Measurements from ENCODE around the gene MEX3C. TPM values are rescaled to one million over a fixed set of nuclear protein-coding genes. Genes with fewer than 3 reads are reported as not detected.

The MEX3C gene
- polyA plus RNA-seq, 1 donor from 2014 or later = 58.6 TPM

DNA sequence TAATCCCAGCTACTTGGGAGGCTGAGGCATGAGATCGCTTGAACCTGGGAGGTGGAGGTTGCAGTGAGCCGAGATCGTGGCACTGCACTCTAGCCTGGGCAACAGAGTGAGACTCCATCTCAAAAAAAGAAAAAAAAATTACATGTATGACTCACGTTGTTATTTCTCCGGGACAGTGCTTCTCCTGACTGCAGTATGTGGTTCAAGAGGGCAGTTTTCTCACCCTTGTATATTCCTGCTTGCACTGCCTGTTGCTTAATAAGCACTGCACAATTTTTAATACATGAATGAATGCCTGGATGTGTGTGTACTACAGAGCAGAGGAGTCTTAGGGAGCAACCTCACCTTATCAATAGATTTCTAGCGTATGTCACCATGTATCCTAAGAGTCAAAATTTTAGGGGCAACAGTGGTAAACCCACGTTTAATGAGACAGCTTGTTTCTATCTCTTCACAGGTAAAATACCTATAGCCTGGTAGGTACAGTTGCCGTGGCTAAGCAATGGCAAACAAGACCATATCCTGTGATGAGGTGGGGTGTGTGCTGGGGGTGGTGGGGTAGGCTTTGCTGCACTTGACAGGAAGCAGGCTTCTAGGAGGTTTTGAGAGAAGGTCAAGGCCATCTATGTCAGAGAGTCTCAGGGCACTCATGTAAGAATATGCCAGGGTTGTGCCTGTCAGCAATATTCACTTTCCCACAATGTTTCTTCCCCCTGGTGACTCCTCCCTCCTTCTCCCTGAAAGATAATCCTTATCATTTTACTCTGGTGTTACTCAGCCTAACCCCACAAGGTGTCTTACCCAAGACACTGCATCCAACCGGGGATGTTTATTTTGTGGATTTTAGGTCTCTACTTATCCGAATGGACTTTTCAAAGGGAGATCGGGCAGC, 36.9 kb upstream of the MEX3C start:
- no peak overlapping the region for H3K27ac ChIP-seq (ENCODE audit: low read length)

DNA sequence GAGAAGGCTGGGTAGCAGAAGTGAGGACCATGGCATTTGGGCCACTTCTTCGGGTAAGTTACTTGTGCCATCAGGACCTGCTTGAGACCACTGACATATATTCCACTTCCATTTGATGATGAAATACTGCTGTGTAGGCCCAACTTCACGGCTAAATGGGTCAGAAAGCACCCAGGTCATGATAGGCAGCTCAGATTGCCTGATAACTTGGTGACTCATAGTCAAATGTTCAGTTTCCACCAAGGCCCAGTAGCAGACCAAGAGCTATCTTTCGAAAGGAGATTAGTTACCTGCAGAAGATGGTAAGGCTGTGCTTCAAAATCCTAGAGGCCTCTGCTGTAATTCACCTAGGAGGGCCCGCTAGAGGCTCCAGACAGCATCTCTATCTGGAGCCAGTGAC, 31.8 kb upstream of the MEX3C start:
- TF ChIP-seq, protein P1, sequence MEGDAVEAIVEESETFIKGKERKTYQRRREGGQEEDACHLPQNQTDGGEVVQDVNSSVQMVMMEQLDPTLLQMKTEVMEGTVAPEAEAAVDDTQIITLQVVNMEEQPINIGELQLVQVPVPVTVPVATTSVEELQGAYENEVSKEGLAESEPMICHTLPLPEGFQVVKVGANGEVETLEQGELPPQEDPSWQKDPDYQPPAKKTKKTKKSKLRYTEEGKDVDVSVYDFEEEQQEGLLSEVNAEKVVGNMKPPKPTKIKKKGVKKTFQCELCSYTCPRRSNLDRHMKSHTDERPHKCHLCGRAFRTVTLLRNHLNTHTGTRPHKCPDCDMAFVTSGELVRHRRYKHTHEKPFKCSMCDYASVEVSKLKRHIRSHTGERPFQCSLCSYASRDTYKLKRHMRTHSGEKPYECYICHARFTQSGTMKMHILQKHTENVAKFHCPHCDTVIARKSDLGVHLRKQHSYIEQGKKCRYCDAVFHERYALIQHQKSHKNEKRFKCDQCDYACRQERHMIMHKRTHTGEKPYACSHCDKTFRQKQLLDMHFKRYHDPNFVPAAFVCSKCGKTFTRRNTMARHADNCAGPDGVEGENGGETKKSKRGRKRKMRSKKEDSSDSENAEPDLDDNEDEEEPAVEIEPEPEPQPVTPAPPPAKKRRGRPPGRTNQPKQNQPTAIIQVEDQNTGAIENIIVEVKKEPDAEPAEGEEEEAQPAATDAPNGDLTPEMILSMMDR (IDR thresholded peaks at IDR 0.05; ENCODE audit: poor library complexity, severe bottlenecking) = no peak
- TF ChIP-seq MXI1 (conservative IDR thresholded peaks at IDR 0.05; ENCODE audit: poor library complexity, severe bottlenecking) = no peak
- no peak for TF ChIP-seq RAD21 (conservative IDR thresholded peaks at IDR 0.05)
- TF ChIP-seq POLR2AphosphoS5 (IDR thresholded peaks at IDR 0.05) = no peak
- TF ChIP-seq SMC3 (conservative IDR thresholded peaks at IDR 0.05; ENCODE audit: poor library complexity) = no peak
- TF ChIP-seq EP300 (conservative IDR thresholded peaks at IDR 0.05; ENCODE audit: poor library complexity, severe bottlenecking) = no peak
- TF ChIP-seq, protein P2, sequence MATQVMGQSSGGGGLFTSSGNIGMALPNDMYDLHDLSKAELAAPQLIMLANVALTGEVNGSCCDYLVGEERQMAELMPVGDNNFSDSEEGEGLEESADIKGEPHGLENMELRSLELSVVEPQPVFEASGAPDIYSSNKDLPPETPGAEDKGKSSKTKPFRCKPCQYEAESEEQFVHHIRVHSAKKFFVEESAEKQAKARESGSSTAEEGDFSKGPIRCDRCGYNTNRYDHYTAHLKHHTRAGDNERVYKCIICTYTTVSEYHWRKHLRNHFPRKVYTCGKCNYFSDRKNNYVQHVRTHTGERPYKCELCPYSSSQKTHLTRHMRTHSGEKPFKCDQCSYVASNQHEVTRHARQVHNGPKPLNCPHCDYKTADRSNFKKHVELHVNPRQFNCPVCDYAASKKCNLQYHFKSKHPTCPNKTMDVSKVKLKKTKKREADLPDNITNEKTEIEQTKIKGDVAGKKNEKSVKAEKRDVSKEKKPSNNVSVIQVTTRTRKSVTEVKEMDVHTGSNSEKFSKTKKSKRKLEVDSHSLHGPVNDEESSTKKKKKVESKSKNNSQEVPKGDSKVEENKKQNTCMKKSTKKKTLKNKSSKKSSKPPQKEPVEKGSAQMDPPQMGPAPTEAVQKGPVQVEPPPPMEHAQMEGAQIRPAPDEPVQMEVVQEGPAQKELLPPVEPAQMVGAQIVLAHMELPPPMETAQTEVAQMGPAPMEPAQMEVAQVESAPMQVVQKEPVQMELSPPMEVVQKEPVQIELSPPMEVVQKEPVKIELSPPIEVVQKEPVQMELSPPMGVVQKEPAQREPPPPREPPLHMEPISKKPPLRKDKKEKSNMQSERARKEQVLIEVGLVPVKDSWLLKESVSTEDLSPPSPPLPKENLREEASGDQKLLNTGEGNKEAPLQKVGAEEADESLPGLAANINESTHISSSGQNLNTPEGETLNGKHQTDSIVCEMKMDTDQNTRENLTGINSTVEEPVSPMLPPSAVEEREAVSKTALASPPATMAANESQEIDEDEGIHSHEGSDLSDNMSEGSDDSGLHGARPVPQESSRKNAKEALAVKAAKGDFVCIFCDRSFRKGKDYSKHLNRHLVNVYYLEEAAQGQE (IDR thresholded peaks at IDR 0.05; ENCODE audit: borderline replicate concordance) = no peak
- TF ChIP-seq TAF1 (IDR thresholded peaks at IDR 0.05; ENCODE audit: low read depth) = no peak
- TF ChIP-seq EZH2 (IDR thresholded peaks at IDR 0.05; ENCODE audit: borderline replicate concordance, insufficient read depth, low read length, poor library complexity, severe bottlenecking) = no peak
- Histone ChIP-seq H3K9ac (ENCODE audit: low read length) (no peak overlapping the region), H3F3A (ENCODE audit: insufficient read depth, low read length, poor library complexity, severe bottlenecking) (no peaks in the 10 kb centered on the region), H3K79me2 (replicated peaks; ENCODE audit: insufficient read depth, low read length) (no peaks in the 10 kb centered on the region), H3K9me3 (ENCODE audit: low read length) (no peaks in the 10 kb centered on the region), H3K27ac (ENCODE audit: low read length) (no peak overlapping the region), H3K27me3 (ENCODE audit: insufficient read depth, low read depth, low read length) (no peaks in the 10 kb centered on the region), H3K36me3 (ENCODE audit: insufficient read depth, low read length) (no peaks in the 10 kb centered on the region), H3K4me3 (ENCODE audit: low read length) (no peak overlapping the region), H4K20me1 (ENCODE audit: insufficient read depth) (no peaks in the 10 kb centered on the region), H2AFZ (ENCODE audit: low read depth, low read length) (no peak overlapping the region), H3K9me2 (ENCODE audit: insufficient read depth, low read length) (no peaks in the 10 kb centered on the region), H3K4me2 (ENCODE audit: low read length) (no peak overlapping the region)

More for the DNA sequence above, 36.9 kb upstream of the MEX3C start:
- Histone ChIP-seq H3K79me2 (replicated peaks; ENCODE audit: insufficient read depth, low read length) (no peaks in the 10 kb centered on the region), H2AFZ (ENCODE audit: low read depth, low read length) (no peak overlapping the region), H3F3A (ENCODE audit: insufficient read depth, low read length, poor library complexity, severe bottlenecking) (no peaks in the 10 kb centered on the region), H3K36me3 (ENCODE audit: insufficient read depth, low read length) (no peaks in the 10 kb centered on the region), H3K9ac (ENCODE audit: low read length) (no peak overlapping the region), H3K27me3 (ENCODE audit: insufficient read depth, low read depth, low read length) (no peaks in the 10 kb centered on the region), H3K9me3 (ENCODE audit: low read length) (no peaks in the 10 kb centered on the region), H3K4me2 (ENCODE audit: low read length) (no peak overlapping the region), H3K9me2 (ENCODE audit: insufficient read depth, low read length) (no peaks in the 10 kb centered on the region), H3K4me3 (ENCODE audit: low read length) (no peak overlapping the region), H4K20me1 (ENCODE audit: insufficient read depth) (no peaks in the 10 kb centered on the region)
- TF ChIP-seq POLR2AphosphoS5 (IDR thresholded peaks at IDR 0.05) (no peak), TAF1 (IDR thresholded peaks at IDR 0.05; ENCODE audit: low read depth) (no peak), EZH2 (IDR thresholded peaks at IDR 0.05; ENCODE audit: borderline replicate concordance, insufficient read depth, low read length, poor library complexity, severe bottlenecking) (no peak), SMC3 (conservative IDR thresholded peaks at IDR 0.05; ENCODE audit: poor library complexity) (no peak), RAD21 (conservative IDR thresholded peaks at IDR 0.05) (no peak)
- TF ChIP-seq, protein P1 (IDR thresholded peaks at IDR 0.05; ENCODE audit: poor library complexity, severe bottlenecking) = no peak
- TF ChIP-seq, protein P2 (IDR thresholded peaks at IDR 0.05; ENCODE audit: borderline replicate concordance) = no peak

Measured in neural cell (in vitro differentiated cells).